HUES48 (cell line): ENCODE measurements around the gene IFITM10.
"Not testable (repeated sequence)": the region's sequence is repeated elsewhere in the genome, so short reads cannot be mapped to it uniquely, and the experiment has no call there.

Experiments used
- H3K27ac ChIP-seq: one replicate; pipeline ENCODE4 v1.7.0; 2013; ENCODE audit warnings: low read depth, low read length, inconsistent platforms
- H3K27me3 ChIP-seq: 2 replicates; pipeline ENCODE4 v1.6.1; 2013; ENCODE audit warnings: mild to moderate bottlenecking, low read length; ENCODE audit not compliant: control insufficient read depth, insufficient read depth
- H3K36me3 ChIP-seq: 2 replicates; pipeline ENCODE4 v1.6.1; 2013; ENCODE audit warnings: low read length; ENCODE audit not compliant: control insufficient read depth, insufficient read depth
- H3K4me1 ChIP-seq: 2 replicates; pipeline ENCODE4 v1.6.1; 2013; ENCODE audit warnings: mild to moderate bottlenecking, low read length; ENCODE audit not compliant: control insufficient read depth, insufficient read depth
- H3K4me3 ChIP-seq: 2 replicates; pipeline ENCODE4 v1.5.1; 2013; ENCODE audit warnings: mild to moderate bottlenecking, low read depth, low read length
- H3K9ac ChIP-seq: 2 replicates; pipeline ENCODE4 v1.6.1; 2013; ENCODE audit warnings: mild to moderate bottlenecking, low read depth, low read length, moderate library complexity
- H3K9me3 ChIP-seq: 2 replicates; pipeline ENCODE4 v1.6.1; 2013; ENCODE audit warnings: low read length; ENCODE audit not compliant: control insufficient read depth, insufficient read depth

Gene IFITM10

DNA sequence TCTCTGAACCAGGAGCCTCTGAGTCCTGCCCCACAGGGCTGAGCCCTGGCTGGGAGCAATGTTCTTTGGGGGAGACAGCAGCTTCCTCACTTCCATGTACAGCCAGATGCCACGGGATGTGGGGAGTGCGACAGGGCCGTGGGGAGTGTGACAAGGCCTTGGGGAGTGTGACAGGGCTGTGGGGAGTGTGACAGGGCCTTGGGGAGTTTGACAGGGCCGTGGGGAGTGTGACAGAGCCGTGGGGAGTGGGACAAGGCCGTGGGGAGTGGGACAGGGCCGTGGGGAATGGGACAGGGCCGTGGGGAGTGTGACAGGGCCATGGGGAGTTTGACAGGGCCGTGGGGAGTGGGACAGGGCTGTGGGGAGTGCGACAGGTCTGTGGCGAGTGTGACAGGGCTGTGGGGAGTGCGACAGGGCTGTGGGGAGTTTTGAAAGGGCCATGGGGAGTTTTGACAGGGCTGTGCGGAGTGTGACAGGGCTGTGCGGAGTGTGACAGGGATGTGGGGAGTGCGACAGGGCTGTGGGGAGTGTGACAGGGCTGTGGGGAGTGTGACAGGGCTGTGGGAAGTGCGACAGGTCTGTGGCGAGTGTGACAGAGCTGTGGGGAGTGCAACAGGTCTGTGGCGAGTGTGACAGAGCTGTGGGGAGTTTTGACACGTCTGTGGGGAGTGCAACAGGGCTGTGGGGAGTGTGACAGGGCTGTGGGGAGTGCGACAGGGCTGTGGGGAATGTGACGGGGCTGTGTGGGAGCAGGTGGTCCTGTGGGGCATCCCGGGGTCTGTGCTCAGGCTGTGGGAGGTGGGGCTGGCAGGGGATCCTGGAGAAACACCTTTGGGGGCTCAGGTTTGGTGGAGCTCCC, 60.0 kb downstream of the IFITM10 start:
- Histone ChIP-seq H3K36me3 (no peaks in the 10 kb centered on the region), H3K9ac (no peak overlapping the region), H3K4me3 (no peak overlapping the region), H3K4me1 (0 out of 2 replicates have a peak, but pooled peaks cover 5% of the 10 kb centered on the region), H3K27me3 (no peaks in the 10 kb centered on the region), H3K9me3 (no peaks in the 10 kb centered on the region), H3K27ac (no peak overlapping the region)

DNA sequence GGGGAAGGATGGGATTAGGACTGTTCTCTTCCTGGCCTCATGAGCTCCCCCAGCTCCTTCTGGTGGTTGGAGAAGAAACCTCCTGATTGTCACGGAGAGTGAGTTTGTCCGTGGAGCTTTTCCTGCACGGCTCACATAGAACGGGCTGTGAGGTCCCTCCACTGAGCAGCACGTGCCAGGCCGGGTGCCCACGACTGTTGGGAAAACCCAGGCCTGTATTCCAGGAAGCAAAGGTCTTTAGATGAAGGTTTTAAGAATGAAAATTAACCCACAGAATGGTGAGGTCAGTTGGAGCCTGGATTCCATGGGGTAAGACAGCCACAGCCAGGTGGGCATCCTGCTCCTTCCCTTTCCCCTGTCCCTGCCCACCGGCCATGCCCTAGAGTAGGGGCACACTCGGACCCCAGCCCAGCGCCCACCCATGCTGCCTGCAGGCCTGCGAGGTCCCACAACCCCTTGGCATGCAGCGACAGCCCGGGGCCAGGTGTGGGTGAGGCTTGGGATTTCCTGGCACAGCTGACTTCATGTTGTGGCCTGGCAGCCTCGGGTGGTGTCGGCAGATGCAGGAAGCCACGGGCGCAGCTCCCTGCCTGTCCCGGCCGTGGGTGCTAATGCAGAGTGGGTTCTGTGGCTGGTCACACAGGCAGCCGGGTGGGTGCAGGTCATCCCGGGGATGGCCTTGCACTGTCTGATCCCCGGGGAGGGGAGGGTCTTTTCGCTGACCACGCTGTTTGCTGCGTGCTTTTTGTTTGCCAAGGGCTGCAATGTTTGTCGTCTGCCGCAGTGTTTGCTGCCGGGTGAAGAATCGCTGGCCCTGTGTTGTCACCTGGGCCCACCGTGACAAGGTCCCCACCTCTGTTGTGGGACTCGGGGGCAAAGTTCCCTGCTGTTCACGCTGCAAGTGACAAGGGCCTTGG, 60.9 kb downstream of the IFITM10 start:
- not testable (repeated sequence) for H3K27me3 ChIP-seq, H3K4me3 ChIP-seq, H3K27ac ChIP-seq, H3K9ac ChIP-seq, H3K9me3 ChIP-seq, H3K36me3 ChIP-seq, H3K4me1 ChIP-seq

DNA sequence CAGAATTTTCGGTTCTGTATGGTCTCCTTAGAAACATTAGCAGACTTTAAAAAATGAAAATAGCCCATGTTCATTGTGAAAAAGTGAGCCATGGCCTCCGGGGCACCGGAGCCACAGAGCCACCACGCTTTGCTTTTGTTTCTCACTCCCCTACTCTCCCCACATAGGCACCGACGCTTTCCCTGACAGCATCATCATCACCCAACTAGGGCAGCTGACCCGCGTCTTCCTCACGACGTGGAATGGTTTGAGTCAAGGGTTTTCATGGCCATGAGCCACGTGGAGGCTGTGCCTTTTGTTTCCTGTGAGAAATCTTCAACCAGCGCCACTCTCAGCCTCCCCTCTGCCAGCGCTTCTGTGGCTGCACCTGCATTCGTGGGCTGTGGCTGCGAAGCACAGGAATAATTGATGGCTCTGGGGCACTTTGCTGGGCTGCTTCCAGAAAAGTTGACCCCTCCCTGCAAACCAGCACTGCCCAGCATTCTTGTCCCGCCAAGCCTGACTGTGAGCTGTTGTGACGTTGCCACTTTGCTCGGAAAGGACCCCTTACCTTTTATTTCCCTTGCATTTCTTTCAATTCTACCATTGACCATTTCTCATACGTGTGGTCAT, 62.0 kb downstream of the IFITM10 start:
- not testable (repeated sequence) for H3K4me3 ChIP-seq, H3K27me3 ChIP-seq

DNA sequence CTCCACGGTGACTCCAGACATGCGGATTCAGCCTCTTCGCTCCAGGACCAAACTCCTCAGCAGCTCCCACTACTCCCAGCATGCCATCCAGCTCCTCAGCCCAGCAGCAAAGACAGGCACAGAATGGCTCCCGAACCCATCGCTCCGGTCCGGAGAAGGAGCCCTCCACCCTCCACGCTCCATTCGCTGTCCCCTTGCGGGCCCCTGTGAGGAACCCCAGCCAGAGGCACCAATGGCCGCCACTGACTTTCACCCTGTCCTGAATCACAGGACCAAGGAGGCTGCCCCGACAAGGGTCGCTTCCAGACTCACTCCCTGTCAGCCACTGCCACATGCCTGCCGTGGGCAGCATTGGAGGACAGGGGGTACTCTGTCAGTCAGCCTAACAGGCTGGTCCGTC, 64.2 kb downstream of the IFITM10 start:
- not testable (repeated sequence) for H3K4me3 ChIP-seq, H3K27ac ChIP-seq, H3K36me3 ChIP-seq, H3K9ac ChIP-seq, H3K4me1 ChIP-seq, H3K9me3 ChIP-seq, H3K27me3 ChIP-seq

More for the DNA sequence above, 62.0 kb downstream of the IFITM10 start:
- not testable (repeated sequence) for H3K36me3 ChIP-seq, H3K9ac ChIP-seq, H3K9me3 ChIP-seq, H3K27ac ChIP-seq, H3K4me1 ChIP-seq

DNA sequence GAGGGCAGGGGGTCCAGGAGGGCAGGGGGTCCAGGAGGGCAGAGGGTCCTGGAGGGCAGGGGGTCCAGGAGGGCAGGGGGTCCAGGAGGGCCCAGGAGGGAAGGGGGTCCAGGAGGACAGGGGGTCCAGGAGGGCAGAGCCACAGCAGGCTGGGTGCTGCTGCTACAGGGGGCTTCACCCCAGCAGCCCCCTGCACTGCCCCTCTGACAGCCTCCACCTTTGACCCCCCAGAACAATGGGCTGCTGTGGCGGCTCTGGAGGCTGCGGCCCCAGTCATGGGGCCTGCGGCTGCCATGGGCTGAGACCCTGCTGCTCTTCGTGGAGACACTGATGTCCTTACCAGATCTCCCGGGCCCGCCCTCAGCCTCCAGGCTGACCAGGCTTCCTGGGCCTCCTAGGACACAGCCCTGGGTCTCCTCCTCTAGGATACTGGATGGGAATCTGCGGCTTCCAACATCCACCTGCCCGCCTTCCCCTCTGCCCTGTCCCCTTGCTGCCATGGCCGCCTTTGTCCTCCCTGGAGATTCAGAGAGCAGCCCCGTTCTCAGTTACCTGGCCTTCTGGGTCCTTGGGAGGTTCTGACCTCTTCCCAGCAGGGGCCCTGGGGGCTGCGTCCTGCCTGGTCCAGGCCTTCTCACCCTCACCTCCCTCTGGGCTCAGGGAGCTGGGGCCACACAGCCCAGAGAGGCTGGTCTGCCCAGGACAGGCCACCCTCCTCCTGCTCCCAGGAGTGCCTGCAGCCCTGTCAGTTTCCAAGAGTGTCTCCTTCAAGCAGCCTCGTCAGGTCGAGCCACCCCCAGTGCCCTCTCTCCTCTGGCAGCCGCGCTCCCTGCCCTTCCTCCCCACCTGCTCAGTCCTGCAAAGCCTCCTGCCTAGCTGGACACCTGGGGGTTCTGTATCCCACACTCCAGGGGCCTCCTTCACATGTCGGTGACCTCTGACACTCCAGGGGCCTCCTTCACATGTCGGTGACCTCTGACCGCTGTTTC, 65.2 kb downstream of the IFITM10 start:
- not testable (repeated sequence) for H3K27me3 ChIP-seq, H3K36me3 ChIP-seq, H3K9ac ChIP-seq, H3K9me3 ChIP-seq, H3K4me1 ChIP-seq, H3K27ac ChIP-seq, H3K4me3 ChIP-seq

DNA sequence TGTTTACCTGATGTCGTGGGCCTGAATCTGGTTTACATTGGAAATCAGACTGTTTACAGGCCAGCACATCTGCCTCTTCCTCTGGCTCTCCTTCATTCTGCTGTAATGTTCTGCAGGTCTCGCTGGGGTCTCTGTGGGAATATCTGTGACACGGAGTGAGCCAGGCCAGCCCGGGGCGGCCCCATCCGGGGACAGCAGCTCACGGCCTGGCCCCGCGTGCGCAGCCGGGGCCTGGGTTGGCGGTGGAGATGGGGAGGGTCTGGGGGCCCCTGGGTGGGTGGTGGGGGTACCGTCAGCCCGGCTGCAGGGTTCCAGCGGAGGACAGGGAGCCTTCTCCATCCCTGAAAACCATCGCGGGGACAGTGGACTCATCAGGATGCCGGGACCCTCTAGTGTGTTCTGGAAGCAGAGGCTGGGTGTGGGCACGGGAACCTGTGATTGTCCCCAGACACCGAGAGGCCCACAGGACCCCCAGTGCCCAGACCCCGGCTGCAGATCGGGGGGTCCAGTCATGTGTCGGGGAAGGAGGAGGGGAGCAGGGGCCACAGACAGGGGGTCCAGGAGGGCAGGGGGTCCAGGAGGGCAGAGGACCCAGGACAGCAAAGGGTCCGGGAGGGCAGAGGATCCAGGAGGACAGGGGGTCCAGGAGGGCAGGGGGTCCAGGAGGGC, 66.4 kb downstream of the IFITM10 start:
- not testable (repeated sequence) for H3K9ac ChIP-seq, H3K36me3 ChIP-seq, H3K4me1 ChIP-seq, H3K27ac ChIP-seq, H3K9me3 ChIP-seq, H3K27me3 ChIP-seq, H3K4me3 ChIP-seq

DNA sequence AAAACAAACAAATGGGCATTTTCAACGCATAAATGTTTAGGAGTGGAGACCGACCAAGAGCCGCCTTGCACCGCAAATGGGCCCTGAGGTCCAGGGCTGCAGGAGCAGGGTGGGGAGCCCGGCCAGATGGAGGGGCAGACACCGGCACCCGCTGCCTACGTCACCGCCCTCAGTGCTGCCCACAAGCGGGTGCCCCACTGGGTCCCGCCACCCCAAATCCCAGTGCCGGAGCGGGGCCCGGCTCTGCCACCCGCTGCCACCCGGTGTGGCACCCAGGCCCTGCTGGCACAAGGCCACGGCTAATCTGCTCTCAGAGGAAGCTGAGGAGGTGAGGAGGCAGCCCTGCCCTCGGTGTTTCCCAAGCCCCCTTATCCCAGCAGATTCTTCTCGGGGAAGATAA, 67.2 kb downstream of the IFITM10 start:
- H3K4me1 ChIP-seq, H3K9ac ChIP-seq, H3K36me3 ChIP-seq, H3K27ac ChIP-seq, H3K9me3 ChIP-seq, H3K27me3 ChIP-seq, H3K4me3 ChIP-seq: not testable (repeated sequence)
